CD1c-positive myeloid dendritic cell (primary cell): ENCODE measurements around the gene CCDC7.
"Not testable (repeated sequence)": the region's sequence is repeated elsewhere in the genome, so short reads cannot be mapped to it uniquely, and the experiment has no call there.

Experiments
- DNase-seq: peaks from one replicate; pipeline ENCODE4 v3.0.0-alpha.2; 2016; ENCODE audit errors: extremely low spot score

CCDC7 gene

GRCh38 chr10:32445740-32446535 lies at the start of gene CCDC7:
CCDC7 (plus strand) TSS chr10:32446140; CDS start chr10:32451643, 5,503 bp downstream.
- DNase-seq, result peak; percentile 95

- DNase-seq, result not testable (repeated sequence)
Measured at GRCh38 chr10:32397163-32397562, 48.8 kb upstream of the CCDC7 start.

- not testable (repeated sequence) for DNase-seq
Measured at GRCh38 chr10:32399720-32400119, 46.2 kb upstream of the CCDC7 start.

- DNase-seq, result no peak
Measured at GRCh38 chr10:32400961-32401360, 45.0 kb upstream of the CCDC7 start.

- no peak for DNase-seq
Measured at GRCh38 chr10:32402499-32402898, 43.4 kb upstream of the CCDC7 start.

GRCh38 chr10:32403091-32403490 lies 42.8 kb upstream of the CCDC7 start:
- DNase-seq, result no peak

- DNase-seq, result no peak
Measured at GRCh38 chr10:32408690-32409089, 37.2 kb upstream of the CCDC7 start.

GRCh38 chr10:32409741-32410140 lies 36.2 kb upstream of the CCDC7 start:
- no peak for DNase-seq

- DNase-seq, result no peak
Measured at GRCh38 chr10:32410569-32410968, 35.4 kb upstream of the CCDC7 start.

GRCh38 chr10:32411797-32412498 lies 34.0 kb upstream of the CCDC7 start:
- DNase-seq, result no peak

- no peak for DNase-seq
Measured at GRCh38 chr10:32412499-32412853, 33.5 kb upstream of the CCDC7 start.

GRCh38 chr10:32413513-32413912 lies 32.4 kb upstream of the CCDC7 start:
- no peak for DNase-seq

- no peak for DNase-seq
Measured at GRCh38 chr10:32415361-32415760, 30.6 kb upstream of the CCDC7 start.

- no peak for DNase-seq
Measured at GRCh38 chr10:32417911-32418547, 27.9 kb upstream of the CCDC7 start.

GRCh38 chr10:32418572-32418971 lies 27.4 kb upstream of the CCDC7 start:
- DNase-seq, result no peak

GRCh38 chr10:32419615-32420014 lies 26.3 kb upstream of the CCDC7 start:
- no peak for DNase-seq

- no peak for DNase-seq
Measured at GRCh38 chr10:32426186-32426585, 19.8 kb upstream of the CCDC7 start.

- DNase-seq, result no peak
Measured at GRCh38 chr10:32433542-32433941, 12.4 kb upstream of the CCDC7 start.

GRCh38 chr10:32436215-32436614 lies 9.7 kb upstream of the CCDC7 start:
- no peak for DNase-seq

- no peak for DNase-seq
Measured at GRCh38 chr10:32437334-32437733, 8.6 kb upstream of the CCDC7 start.

GRCh38 chr10:32445036-32445435 lies 904 bp upstream of the CCDC7 start:
- DNase-seq, result no peak

- DNase-seq, result peak; percentile 7
Measured at GRCh38 chr10:32446536-32447406, 831 bp downstream of the CCDC7 start.
